ENCODE data around the gene TFG.
"Not testable (repeated sequence)": the region's sequence is repeated elsewhere in the genome, so short reads cannot be mapped to it uniquely, and the experiment has no call there.

Gene TFG

DNA sequence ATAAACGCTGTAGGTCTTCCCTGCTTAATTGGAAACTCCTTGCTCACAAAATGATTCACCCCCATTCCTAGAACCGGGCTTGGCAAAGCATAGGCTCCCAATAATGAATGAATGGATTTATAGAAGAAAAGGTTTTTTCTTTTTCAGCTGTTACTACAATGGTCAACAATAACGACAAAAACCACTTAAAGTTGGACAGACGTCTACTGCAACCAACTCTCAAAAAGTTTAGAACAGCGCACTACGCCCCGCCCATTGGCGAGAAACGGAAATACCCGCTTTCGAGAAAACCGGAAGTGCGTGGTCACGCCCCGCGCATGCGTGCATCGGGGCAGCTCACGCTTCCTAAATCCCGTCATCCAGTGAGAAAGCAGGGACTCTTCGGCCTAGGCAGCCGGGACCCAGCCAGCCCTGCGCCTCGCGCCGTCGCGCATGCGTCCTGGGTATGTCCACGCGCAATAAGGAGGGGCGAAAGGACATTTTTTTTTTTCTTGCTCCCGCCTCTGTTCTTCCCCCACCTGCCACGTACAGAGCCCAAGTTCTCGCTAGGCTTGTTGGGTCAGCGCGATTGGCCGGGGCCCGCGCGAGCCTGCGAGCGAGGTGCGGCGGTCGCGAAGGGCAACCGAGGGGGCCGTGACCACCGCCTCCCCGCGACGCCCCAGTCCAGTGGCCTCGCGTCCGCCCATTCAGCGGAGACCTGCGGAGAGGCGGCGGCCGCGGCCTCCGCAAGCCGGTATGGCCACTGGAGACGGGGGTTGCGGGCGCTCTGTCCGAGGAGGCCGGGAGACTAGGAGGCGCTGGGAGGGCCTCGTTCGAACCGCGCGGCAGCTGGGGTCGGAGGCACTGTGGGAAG lies at the start of gene TFG:
TSS of gene TFG (plus strand) at position 506 of the 853 bp plus-strand sequence. CDS start 4,192 bp downstream, outside the sequence.
- peak; percentile 90 for FAIRE-seq

DNA sequence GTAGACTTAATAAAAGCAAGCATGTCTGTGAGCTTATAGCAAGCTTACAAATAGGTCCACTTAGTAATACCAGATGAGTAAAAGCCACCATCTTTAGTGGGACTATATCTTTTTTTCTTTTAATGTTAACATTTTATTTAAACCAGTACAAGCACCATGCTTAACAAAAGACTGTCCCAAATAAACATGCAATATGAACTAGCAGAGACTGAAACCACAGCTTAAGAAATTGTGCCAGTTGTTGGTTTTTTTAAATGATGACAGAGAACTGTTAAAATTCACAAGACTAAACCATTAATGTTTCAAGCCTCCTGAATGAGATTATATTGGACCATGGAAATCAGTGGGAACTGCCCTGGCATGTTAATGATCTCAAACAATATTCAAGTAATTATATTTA lies 48.0 kb upstream of the TFG start:
- not testable (repeated sequence) for FAIRE-seq

DNA sequence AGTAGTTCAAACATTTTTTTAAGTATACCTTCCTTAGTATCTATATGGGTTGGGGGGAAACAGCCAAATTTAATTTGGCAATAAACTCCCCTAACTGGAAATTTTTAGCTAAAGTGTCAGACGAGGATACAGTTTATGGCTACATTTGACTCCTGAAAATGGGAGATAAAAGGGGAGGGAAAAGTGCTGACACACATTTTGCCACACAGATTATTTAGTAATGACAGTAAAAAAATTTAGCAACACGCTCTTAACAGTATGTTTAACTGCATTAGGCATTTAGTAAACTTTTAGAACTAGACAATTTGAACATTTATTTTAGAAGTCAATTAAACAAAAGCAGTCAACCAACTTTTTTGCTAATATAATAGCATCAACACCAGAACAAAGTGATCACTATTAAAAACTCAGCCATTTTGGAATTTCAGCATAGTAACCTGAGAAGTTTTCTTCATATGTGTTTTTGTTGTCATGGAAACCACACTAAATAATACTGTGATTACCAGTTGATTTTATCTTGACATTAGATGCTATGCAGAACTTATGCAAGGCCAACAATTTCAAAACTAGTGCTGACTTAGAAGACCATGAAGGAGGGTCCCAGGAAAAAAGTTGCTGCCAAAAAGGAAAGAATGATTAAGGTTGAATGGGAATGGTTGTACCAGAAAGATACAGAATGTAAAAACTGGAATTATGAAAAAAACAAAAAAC lies 47.0 kb upstream of the TFG start:
- no peak for FAIRE-seq

DNA sequence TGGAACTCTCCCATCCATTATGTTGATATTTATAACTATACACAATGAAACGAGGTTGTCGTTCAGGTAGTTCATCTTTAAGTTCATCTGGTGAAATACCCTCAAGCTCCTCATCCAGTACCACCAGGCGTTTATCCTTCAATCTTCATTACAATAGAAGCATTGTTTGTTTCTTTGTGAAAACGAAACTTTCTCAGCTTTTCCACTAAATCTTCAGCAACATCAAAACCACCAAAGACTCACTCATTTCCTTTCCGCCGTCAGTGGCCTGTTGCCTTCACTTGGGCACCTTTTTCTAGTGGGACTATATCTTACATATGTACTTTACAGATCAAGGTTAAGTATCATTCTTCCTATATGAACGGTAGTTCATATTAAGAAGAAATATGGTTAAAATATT lies 44.1 kb upstream of the TFG start:
- FAIRE-seq: no peak

DNA sequence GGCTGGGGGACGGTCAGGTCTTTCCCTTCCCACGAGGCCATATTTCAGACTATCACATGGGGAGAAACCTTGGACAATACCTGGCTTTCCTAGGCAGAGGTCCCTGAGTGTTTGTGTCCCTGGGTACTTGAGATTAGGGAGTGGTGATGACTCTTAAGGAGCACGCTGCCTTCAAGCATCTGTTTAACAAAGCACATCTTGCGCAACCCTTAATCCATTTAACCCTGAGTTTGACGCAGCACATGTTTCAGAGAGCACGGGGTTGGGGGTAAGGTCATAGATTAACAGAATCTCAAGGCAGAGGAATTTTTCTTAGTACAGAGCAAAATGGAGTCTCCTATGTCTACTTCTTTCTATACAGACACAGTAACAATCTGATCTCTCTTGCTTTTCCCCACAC lies 42.6 kb upstream of the TFG start:
- FAIRE-seq: not testable (repeated sequence)

GRCh38 chr3:100667316-100667715 lies 42.0 kb upstream of the TFG start:
- FAIRE-seq: not testable (repeated sequence)

- not testable (repeated sequence) for FAIRE-seq
Measured at GRCh38 chr3:100670995-100671394, 38.3 kb upstream of the TFG start.

DNA sequence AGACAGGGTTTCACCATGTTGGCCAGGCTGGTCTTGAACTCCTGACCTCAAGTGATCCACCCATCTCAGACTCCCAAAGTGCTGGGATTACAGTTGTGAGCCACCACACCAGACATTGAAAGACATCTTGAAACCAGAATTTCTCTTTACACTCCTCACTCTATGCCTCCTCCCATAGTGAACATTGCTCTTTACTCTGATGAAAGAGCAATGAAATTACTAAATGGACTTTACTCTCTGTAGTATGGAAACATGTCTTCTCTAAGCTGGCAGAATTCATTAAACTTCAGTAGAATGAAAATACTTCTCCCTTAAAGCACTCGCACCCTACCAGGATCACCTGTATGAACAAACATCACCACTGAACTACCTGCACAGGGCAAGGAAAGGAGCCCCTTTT lies 27.8 kb upstream of the TFG start:
- FAIRE-seq: no peak

GRCh38 chr3:100682056-100682853 lies 27.0 kb upstream of the TFG start:
- no peak for FAIRE-seq

- no peak for FAIRE-seq
Measured at GRCh38 chr3:100682854-100683760, 26.2 kb upstream of the TFG start.

GRCh38 chr3:100693225-100693624 lies 16.1 kb upstream of the TFG start:
- no peak for FAIRE-seq

GRCh38 chr3:100695696-100696095 lies 13.6 kb upstream of the TFG start:
- FAIRE-seq: no peak

- FAIRE-seq: no peak
Measured at GRCh38 chr3:100696161-100696560, 13.1 kb upstream of the TFG start.

- no peak for FAIRE-seq
Measured at GRCh38 chr3:100697172-100697571, 12.1 kb upstream of the TFG start.

DNA sequence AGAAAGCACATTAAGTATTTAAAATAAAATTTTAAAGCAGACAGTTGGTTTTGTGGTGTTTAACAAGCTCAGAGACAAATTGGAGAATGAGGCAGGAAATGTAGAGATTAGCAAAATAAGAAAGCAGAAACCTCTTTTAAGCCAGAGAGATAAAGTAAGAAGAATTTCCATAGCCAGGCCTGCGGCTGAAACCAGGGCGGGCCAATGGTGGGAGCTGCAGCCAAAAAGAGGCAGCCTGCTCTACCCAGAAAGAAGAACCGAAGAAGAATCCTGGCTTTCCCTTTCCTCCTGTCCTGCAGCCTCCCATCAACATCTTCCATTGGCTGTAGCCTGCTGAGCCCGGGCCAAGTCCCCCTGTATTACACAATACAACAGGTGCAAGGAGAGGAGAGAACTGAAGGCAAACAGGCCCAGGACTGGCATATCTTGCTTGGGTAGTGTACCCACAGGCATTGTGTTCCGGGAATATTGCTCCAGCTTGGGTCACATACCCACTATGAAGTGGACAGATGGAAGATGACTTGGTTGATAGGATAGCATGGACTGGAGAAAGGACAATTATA lies 11.5 kb upstream of the TFG start:
- no peak for FAIRE-seq

DNA sequence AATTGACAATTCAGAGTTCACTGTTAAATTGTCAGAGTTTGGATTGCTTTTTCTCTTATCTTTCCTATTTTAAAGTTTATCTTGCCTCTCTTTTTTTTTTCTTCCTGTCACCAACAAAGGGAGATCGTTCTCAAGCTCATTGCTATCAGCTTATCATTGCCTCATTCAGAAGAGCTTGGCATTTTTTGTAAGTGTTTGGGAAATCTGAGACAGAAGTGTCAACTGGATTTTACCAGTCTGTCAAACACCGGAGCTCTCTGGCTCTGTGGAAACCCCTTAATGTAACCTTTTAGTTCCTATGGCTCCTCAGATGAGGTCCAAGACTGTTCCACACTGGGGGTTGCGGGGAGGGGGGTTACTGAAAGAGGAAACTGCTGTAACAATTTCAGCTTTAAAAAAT lies 10.6 kb upstream of the TFG start:
- FAIRE-seq: no peak

- FAIRE-seq: no peak
Measured at GRCh38 chr3:100700708-100701107, 8.6 kb upstream of the TFG start.

DNA sequence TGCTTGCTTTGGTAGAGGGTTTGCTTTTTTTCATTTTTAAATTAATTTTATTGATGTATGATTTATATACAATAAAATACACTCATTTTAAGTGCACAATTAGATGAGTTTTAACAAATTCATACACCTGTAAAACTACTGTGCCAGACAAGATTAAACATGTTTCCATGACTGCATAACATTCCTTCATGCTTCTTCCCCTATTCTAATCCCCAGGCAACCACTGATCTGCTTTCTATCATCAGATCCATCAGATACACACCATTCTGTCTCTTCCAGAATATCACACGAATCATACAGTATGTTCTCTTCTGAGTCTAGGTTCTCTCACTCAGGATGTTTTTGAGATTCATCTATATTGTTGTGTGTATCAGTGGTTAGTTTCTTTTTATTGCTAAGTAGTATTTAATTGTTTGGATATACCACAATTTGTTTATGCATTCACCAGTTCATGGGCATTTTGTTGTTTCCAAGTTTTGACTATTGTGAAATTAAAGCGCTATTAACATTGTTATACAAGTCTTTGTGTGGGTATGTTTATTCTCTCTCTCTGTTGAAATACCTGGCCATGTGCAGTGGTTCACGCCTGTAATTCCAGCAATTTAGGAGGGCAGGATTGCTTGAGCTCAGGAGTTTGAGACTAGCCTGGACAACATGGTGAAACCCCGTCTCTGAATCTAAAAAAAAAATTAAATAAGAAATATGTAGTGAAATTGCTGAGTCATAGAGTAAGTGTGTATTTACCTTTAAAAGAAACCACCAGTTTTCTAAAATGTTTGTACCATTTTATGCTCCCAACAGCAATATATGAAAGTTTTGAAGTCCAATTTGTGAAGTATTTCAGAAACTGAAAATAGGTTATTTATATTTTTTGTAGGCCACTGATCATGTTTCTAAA lies 7.0 kb upstream of the TFG start:
- no peak for FAIRE-seq

- no peak for FAIRE-seq
Measured at GRCh38 chr3:100702980-100703345, 6.3 kb upstream of the TFG start.

- FAIRE-seq: no peak
Measured at GRCh38 chr3:100703865-100704264, 5.4 kb upstream of the TFG start.

DNA sequence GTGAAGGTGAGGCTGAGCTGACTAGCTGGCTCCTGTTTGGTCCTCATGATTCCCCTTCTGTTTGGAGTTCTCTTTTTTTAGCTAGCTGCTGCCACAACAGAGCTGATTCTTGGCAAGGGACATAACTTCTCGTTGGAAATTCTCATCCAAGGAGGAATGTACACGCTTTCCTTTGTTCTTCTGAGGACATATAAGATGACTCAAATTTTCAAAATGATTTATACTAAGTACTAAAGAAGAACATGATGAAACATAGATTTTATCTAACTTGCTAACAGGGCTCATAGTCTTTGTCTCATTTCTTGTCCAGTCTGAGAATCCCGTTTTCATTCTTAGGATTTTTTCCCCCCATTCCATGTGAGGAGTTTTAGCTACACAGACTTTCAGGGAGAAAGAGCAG lies 2.9 kb upstream of the TFG start:
- no peak for FAIRE-seq

Measured in islet of Langerhans (tissue), 1 donor.